Dermis microvascular lymphatic vessel endothelial cell (primary cell): ENCODE data around the gene SKA3. TPM values are rescaled to one million over a fixed set of nuclear protein-coding genes. Genes with fewer than 3 reads are reported as not detected.

ENCODE experiments used
- DNase-seq, 2 donors: peaks; one replicate each; pipeline versions ENCODE4 v3.0.0 to v3.0.0-alpha.2; 2010; ENCODE audit warnings: low read depth in 2 of 2
- total RNA-seq: library from RNA; depleted of rRNA; stranded (reverse); fragments of >200 nt; gene quantifications from 2 replicates; pipeline ENCODE4 v1.2.1, GENCODE V29; 2014

The SKA3 gene
- total RNA-seq, 1 donor from 2014 or later: 3.9 TPM

GRCh38 chr13:21116141-21116540, 60.2 kb downstream of the SKA3 start:
- no peak for DNase-seq

GRCh38 chr13:21115231-21115630, 61.1 kb downstream of the SKA3 start:
- DNase-seq: no peak

GRCh38 chr13:21111546-21111945, 64.8 kb downstream of the SKA3 start:
- no peak for DNase-seq

- DNase-seq: no peak
Observed at GRCh38 chr13:21109168-21109567, 67.2 kb downstream of the SKA3 start.

GRCh38 chr13:21106089-21106488, 70.3 kb downstream of the SKA3 start:
- no peak for DNase-seq

GRCh38 chr13:21104199-21105019, 71.9 kb downstream of the SKA3 start:
- DNase-seq: no peak

Other genes with a start within 250 kb of the SKA3 start
- gene LATS2, start 115.0 kb downstream of the SKA3 start, total RNA-seq: 17.5 and 30.3 TPM in 2 replicates
- gene SAP18, start 36.4 kb downstream of the SKA3 start, total RNA-seq: 24.0 and 29.9 TPM in 2 replicates
- gene MRPL57, start 106 bp upstream of the SKA3 start, total RNA-seq: 17.7 and 22.2 TPM in 2 replicates